Neuronal stem cell (in vitro differentiated cells): ENCODE data around the gene WDFY3.

Source experiments
- DNase-seq: peaks from one replicate; pipeline ENCODE4 v3.0.0-alpha.2; 2013; ENCODE audit warnings: low spot score
- H2AFZ ChIP-seq: one replicate; pipeline ENCODE4 v1.6.1; 2013; ENCODE audit warnings: mild to moderate bottlenecking, low read length, inconsistent platforms
- H2AK5ac ChIP-seq: 2 replicates; pipeline ENCODE4 v1.6.1; 2013; ENCODE audit warnings: low read depth, mild to moderate bottlenecking, inconsistent platforms, low read length, moderate library complexity, mixed read lengths
- H2BK120ac ChIP-seq: 2 replicates; pipeline ENCODE4 v1.6.1; 2013; ENCODE audit warnings: low read depth, mild to moderate bottlenecking, inconsistent platforms, low read length, moderate library complexity, mixed read lengths
- H2BK12ac ChIP-seq: one replicate; pipeline ENCODE4 v1.6.1; 2013; ENCODE audit warnings: low read length, inconsistent platforms
- H2BK15ac ChIP-seq: 2 replicates; pipeline ENCODE4 v1.6.1; 2013; ENCODE audit warnings: mild to moderate bottlenecking, low read length, inconsistent platforms, mixed read lengths
- H2BK5ac ChIP-seq: one replicate; pipeline ENCODE4 v1.6.1; 2013; ENCODE audit warnings: inconsistent platforms, mild to moderate bottlenecking, low read length, moderate library complexity
- H3K14ac ChIP-seq: one replicate; pipeline ENCODE4 v1.6.1; 2013; ENCODE audit warnings: low read length, inconsistent platforms
- H3K18ac ChIP-seq: 2 replicates; pipeline ENCODE4 v1.6.1; 2013; ENCODE audit warnings: low read length, inconsistent platforms
- H3K23ac ChIP-seq: 2 replicates; pipeline ENCODE4 v1.6.1; 2013; ENCODE audit warnings: low read depth, mild to moderate bottlenecking, mixed read lengths, low read length, inconsistent platforms; ENCODE audit not compliant: poor library complexity
- H3K27ac ChIP-seq: replicated peaks from 3 replicates; pipeline ENCODE4 v1.5.1; 2013; ENCODE audit warnings: low read length, inconsistent platforms
- H3K27me3 ChIP-seq, 3 experiments: 2 replicates each; pipeline ENCODE4 v1.6.1; 2013; ENCODE audit warnings: low read length in 3 of 3, mild to moderate bottlenecking in 2 of 3, inconsistent platforms in 1 of 3, low read depth in 1 of 3, mixed read lengths in 1 of 3, moderate library complexity in 1 of 3; ENCODE audit not compliant: control insufficient read depth in 3 of 3, insufficient read depth in 3 of 3
- H3K36me3 ChIP-seq, 2 donors: replicated peaks in 1 of 2; 2 replicates each; pipeline ENCODE4 v1.6.1; 2013; ENCODE audit warnings: low read length in 2 of 2; ENCODE audit not compliant: control insufficient read depth in 2 of 2, insufficient read depth in 2 of 2
- H3K4ac ChIP-seq: 2 replicates; pipeline ENCODE4 v1.6.1; 2013; ENCODE audit warnings: inconsistent platforms, mild to moderate bottlenecking, low read length, moderate library complexity
- H3K4me1 ChIP-seq, 2 donors: 1 replicate in 1 of 2; 2 replicates in 1 of 2; pipeline ENCODE4 v1.6.1; 2013; ENCODE audit warnings: low read length in 2 of 2, low read depth in 1 of 2; ENCODE audit not compliant: control insufficient read depth in 2 of 2, insufficient read depth in 1 of 2
- H3K4me2 ChIP-seq: one replicate; pipeline ENCODE4 v1.6.1; 2013; ENCODE audit warnings: mild to moderate bottlenecking, low read length, inconsistent platforms; ENCODE audit not compliant: insufficient read depth, poor library complexity, severe bottlenecking
- H3K4me3 ChIP-seq, 2 donors: 2 replicates each; pipeline ENCODE4 v1.5.1; 2013; ENCODE audit warnings: low read length in 2 of 2, mild to moderate bottlenecking in 2 of 2, inconsistent platforms in 1 of 2, moderate library complexity in 1 of 2
- H3K79me1 ChIP-seq: one replicate; pipeline ENCODE4 v1.6.1; 2013; ENCODE audit warnings: low read depth, mild to moderate bottlenecking, inconsistent platforms, low read length, moderate library complexity
- H3K9ac ChIP-seq: one replicate; pipeline ENCODE4 v1.6.1; 2013; ENCODE audit warnings: mild to moderate bottlenecking, low read depth, low read length, inconsistent platforms; ENCODE audit not compliant: poor library complexity
- H3K9me3 ChIP-seq, 2 donors: replicated peaks in 1 of 2; 2 replicates each; pipeline versions ENCODE3 to v1.6.1; 2013; ENCODE audit warnings: low read length in 2 of 2, mild to moderate bottlenecking in 2 of 2, inconsistent platforms in 1 of 2, low read depth in 1 of 2, mixed read lengths in 1 of 2, moderate library complexity in 1 of 2; ENCODE audit not compliant: control insufficient read depth in 2 of 2, insufficient read depth in 1 of 2
- H4K8ac ChIP-seq: one replicate; pipeline ENCODE4 v1.6.1; 2013; ENCODE audit warnings: low read depth, mild to moderate bottlenecking, inconsistent platforms, low read length, moderate library complexity
- H4K91ac ChIP-seq: one replicate; pipeline ENCODE4 v1.6.1; 2013; ENCODE audit warnings: low read length, low read depth, mild to moderate bottlenecking, inconsistent platforms; ENCODE audit not compliant: poor library complexity
- WGBS, 2 donors: extraction: QIAGEN DNeasy Blood & Tissue Kit; methylation state at CpG; one replicate each; pipeline ENCODE4 v1.1.7; 2013; ENCODE audit warnings: missing lambda C conversion rate in 2 of 2, mixed read lengths in 1 of 2; ENCODE audit not compliant: insufficient read length in 2 of 2, insufficient replicate concordance in 1 of 2; ENCODE audit errors: extremely low coverage in 2 of 2; 5-methylcytosine and 5-hydroxymethylcytosine counted together

The WDFY3 gene

GRCh38 chr4:84948056-84948455 lies 18.4 kb downstream of the WDFY3 start:
- DNase-seq: no peak
- no CpG with 5 or more reads among the region's 2 CpGs for WGBS, 2 donors

GRCh38 chr4:84944947-84945346 lies 21.5 kb downstream of the WDFY3 start:
- no peak overlapping the region for H2BK15ac ChIP-seq
- H3K23ac ChIP-seq: no peak overlapping the region
- H3K36me3 ChIP-seq: peaks cover 0 to 7% of the 10 kb centered on the region in 2 donors
- no peak overlapping the region for H2AFZ ChIP-seq
- no peaks in the 10 kb centered on the region for H3K4me1 ChIP-seq
- H3K18ac ChIP-seq: no peak overlapping the region
- no peak overlapping the region for H4K8ac ChIP-seq
- no peak for DNase-seq
- H2AK5ac ChIP-seq: no peak overlapping the region
- H3K4ac ChIP-seq: no peak overlapping the region
- H3K27ac ChIP-seq: no peak overlapping the region
- peaks cover under 1% of the 10 kb centered on the region for H3K79me1 ChIP-seq
- peak overlapping the region; percentile 50 for H3K9ac ChIP-seq
- no peak overlapping the region for H2BK5ac ChIP-seq
- H3K14ac ChIP-seq: no peak overlapping the region
- H2BK12ac ChIP-seq: no peak overlapping the region
- no peak overlapping the region for H2BK120ac ChIP-seq
- WGBS, 2 donors: no CpG with 5 or more reads among the region's 1 CpG
- H4K91ac ChIP-seq: no peak overlapping the region
- no peak overlapping the region for H3K4me3 ChIP-seq
- no peak overlapping the region for H3K4me2 ChIP-seq
- no peaks in the 10 kb centered on the region for H3K27me3 ChIP-seq
- H3K9me3 ChIP-seq: peaks cover 0 to 30% of the 10 kb centered on the region in 2 donors

More at GRCh38 chr4:84948056-84948455, 18.4 kb downstream of the WDFY3 start:
- H3K27me3 ChIP-seq: no peaks in the 10 kb centered on the region
- no peak overlapping the region for H3K4ac ChIP-seq
- peaks cover 0 to 2% of the 10 kb centered on the region in 2 donors for H3K9me3 ChIP-seq
- H2BK5ac ChIP-seq: no peak overlapping the region
- H4K91ac ChIP-seq: no peak overlapping the region
- H3K23ac ChIP-seq: no peak overlapping the region
- no peak overlapping the region for H3K14ac ChIP-seq
- H2AFZ ChIP-seq: no peak overlapping the region
- H3K4me3 ChIP-seq: no peak overlapping the region
- H4K8ac ChIP-seq: no peak overlapping the region
- H3K27ac ChIP-seq: no peak overlapping the region
- H3K36me3 ChIP-seq: no peaks in the 10 kb centered on the region
- H3K79me1 ChIP-seq: peaks cover 2% of the 10 kb centered on the region
- no peak overlapping the region for H2BK120ac ChIP-seq
- H3K18ac ChIP-seq: no peak overlapping the region
- H2BK15ac ChIP-seq: no peak overlapping the region
- H2AK5ac ChIP-seq: no peak overlapping the region
- H3K4me1 ChIP-seq: no peaks in the 10 kb centered on the region
- no peak overlapping the region for H2BK12ac ChIP-seq
- H3K4me2 ChIP-seq: no peak overlapping the region
- no peak overlapping the region for H3K9ac ChIP-seq

GRCh38 chr4:84940960-84941359 lies 25.5 kb downstream of the WDFY3 start:
- H2BK15ac ChIP-seq: no peak overlapping the region

GRCh38 chr4:84939113-84939512 lies 27.4 kb downstream of the WDFY3 start:
- Histone ChIP-seq H3K9ac (no peak overlapping the region), H3K18ac (no peak overlapping the region), H3K36me3 (peaks cover 0 to 7% of the 10 kb centered on the region in 2 donors), H2BK12ac (no peak overlapping the region), H3K27ac (no peak overlapping the region), H2BK120ac (no peak overlapping the region), H2BK15ac (no peak overlapping the region), H2AFZ (no peak overlapping the region), H3K79me1 (peaks cover 1% of the 10 kb centered on the region), H4K91ac (no peak overlapping the region), H3K23ac (no peak overlapping the region), H3K4me3 (no peak overlapping the region), H3K4ac (no peak overlapping the region), H3K14ac (no peak overlapping the region), H3K27me3 (no peaks in the 10 kb centered on the region), H3K9me3 (peaks cover 0 to 29% of the 10 kb centered on the region in 2 donors), H3K4me2 (no peak overlapping the region), H3K4me1 (peaks cover 0 to 4% of the 10 kb centered on the region in 2 donors), H4K8ac (no peak overlapping the region), H2AK5ac (no peak overlapping the region), H2BK5ac (no peak overlapping the region)
- no CpG with 5 or more reads among the region's 6 CpGs for WGBS, 2 donors
- DNase-seq: no peak

More at GRCh38 chr4:84940960-84941359, 25.5 kb downstream of the WDFY3 start:
- no peak overlapping the region for H3K18ac ChIP-seq
- H3K4ac ChIP-seq: no peak overlapping the region
- no peaks in the 10 kb centered on the region for H3K27me3 ChIP-seq
- H2BK5ac ChIP-seq: no peak overlapping the region
- no peak overlapping the region for H3K4me3 ChIP-seq
- H3K14ac ChIP-seq: no peak overlapping the region
- no peak overlapping the region for H4K91ac ChIP-seq
- H2AFZ ChIP-seq: no peak overlapping the region
- DNase-seq: no peak
- peaks cover 1% of the 10 kb centered on the region for H3K79me1 ChIP-seq
- H2BK120ac ChIP-seq: no peak overlapping the region
- no peak overlapping the region for H3K23ac ChIP-seq
- no peak overlapping the region for H3K4me2 ChIP-seq
- no peak overlapping the region for H3K9ac ChIP-seq
- H3K4me1 ChIP-seq: peaks cover 0 to 4% of the 10 kb centered on the region in 2 donors
- H4K8ac ChIP-seq: no peak overlapping the region
- H3K36me3 ChIP-seq: peaks cover 0 to 7% of the 10 kb centered on the region in 2 donors
- peaks cover 0 to 31% of the 10 kb centered on the region in 2 donors for H3K9me3 ChIP-seq
- no peak overlapping the region for H3K27ac ChIP-seq
- no peak overlapping the region for H2BK12ac ChIP-seq
- H2AK5ac ChIP-seq: no peak overlapping the region
